Measurements from ENCODE around the gene AMBRA1. TPM values are rescaled to one million over a fixed set of nuclear protein-coding genes. Genes with fewer than 3 reads are reported as not detected.

Gene AMBRA1
- total RNA-seq, 1 donor from 2014 or later, result 13.5 TPM

DNA sequence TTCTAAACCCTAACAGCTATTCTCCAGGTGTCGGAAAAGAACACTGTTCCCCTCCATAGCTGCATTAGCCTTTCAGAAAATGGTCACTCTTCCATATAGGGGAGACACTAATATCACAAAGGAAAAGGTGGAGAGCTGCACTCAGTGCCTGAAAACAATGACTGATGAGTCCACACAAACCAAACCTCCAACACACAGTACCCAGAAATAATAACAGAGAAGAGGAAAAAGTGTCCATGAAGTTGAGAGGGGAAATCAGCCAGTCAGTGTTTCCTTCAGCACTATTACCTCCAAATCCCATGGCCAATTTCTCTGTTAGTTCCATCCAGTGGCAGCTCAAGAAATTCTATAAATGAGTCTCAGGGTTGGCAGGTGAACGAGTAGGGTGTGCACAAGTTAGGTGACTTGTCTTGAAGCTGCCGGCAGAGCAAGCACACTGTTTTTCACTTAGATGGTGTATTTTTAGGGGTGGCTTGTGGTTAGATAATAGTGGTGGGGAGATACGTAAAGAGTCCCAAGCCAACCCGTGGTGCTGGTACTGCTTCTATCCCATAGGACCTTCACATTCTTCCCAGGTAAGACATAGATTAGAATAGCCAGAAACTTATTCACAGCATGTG lies 117.8 kb downstream of the AMBRA1 start:
- no peak for DNase-seq (ENCODE audit: low read depth in 2 of 2)

DNA sequence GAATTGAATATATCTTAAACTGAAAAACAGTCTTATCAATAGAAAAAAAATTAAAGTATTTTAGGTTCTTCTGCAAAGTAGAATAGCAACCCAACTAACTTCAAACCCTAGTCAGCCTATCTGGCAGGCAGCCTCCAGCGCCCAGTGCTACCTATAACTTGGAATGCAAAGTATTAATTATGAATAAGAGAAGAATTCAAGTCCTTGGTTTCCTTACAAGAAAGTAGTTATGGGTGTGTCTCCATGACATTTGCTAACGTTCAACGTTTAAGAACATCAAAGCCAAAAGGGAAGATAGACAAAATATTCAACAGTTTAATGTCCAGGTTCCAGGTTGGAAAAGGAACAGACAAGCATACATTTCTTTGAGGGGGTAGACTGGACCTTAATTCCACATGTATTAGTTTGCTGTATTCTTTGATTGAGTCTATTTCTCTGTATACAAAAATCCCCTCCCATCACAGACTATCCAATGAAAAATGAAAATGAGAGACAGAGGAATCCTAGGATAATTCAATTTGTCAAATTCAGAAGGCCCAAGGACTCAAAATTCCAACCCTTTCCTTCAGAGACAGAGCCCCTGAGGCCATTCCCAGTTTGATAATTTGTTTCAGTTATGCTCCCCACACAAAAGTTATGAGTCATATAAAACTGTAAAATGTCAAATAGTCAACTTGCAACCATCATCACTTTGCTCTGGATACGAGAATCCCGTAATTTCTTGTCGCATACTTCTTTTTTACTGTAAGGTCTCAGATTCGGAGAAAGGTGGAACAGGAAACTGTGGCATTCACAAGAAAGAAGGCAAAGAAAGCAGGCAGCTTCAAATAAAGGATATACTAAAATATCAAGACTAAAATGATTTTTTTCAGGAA lies 118.5 kb downstream of the AMBRA1 start:
- no peak for DNase-seq (ENCODE audit: low read depth in 2 of 2)

DNA sequence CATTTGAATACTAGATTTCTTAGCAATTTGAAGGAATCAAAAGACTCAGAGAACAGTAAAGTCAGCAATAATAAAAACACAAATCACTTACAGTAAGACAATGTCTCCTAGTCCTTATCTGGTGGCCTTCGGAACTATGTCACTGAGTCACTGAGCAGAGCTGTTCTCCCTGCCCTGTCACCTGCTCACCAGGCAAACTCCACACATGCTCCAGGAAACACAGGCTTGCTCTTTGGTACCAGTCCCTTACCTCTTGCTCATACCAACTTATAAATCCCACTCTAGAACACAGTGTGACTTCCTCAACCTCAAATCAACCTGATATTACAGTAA lies 121.2 kb downstream of the AMBRA1 start:
- no peak for DNase-seq (ENCODE audit: low read depth in 2 of 2)

DNA sequence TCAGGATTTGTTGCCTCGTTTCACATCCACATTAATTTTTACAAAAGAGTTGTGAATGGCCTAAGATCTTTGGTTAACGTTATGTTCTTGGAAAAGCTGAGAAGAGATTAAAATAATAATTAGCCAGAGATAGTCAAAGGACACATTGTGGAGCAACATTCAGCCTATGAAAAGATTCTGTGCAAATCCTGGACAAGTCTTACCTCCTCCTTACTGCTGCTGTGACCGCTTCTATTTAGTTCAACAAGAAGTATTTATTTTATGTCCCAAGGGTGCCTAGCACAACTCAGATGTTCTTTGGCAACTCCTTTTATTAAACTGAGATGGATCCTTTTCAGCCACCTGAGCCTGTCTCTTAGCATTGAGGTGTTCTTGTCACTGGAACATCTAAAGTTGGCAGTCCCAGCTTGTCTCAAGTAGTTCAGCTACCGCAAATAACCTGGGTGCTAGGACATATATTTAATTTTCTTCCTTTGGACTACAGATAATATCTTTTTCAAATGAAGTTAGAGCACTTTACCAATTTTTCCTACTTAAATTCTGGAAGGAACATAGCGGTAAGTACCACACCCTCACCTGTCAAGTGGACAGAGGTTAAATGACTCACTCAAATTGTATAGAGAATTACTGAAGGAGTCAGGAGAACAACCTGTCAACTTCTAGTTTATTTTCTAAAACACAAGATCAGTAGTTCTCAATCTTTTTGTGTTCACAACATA lies 121.7 kb downstream of the AMBRA1 start:
- DNase-seq (ENCODE audit: low read depth in 2 of 2), result no peak

DNA sequence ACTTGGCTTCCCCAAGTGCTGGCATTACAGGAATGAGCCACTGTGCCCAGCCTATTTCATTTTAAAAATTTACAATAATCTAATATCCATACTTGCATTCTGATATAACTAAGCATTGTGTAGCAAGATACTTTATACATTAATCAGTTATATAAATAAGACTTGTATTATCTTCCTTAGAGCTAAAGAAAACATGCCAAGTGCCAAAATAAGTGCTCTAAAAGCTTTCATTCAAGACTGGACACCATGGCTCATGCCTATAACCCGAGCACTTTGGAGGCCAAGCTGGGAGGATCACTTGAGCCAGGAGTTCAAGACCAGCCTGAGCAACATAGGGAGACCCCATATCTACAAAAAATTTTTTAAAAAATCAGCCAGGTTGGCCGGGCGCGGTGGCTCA lies 123.9 kb downstream of the AMBRA1 start:
- no peak for DNase-seq (ENCODE audit: low read depth in 2 of 2)

DNA sequence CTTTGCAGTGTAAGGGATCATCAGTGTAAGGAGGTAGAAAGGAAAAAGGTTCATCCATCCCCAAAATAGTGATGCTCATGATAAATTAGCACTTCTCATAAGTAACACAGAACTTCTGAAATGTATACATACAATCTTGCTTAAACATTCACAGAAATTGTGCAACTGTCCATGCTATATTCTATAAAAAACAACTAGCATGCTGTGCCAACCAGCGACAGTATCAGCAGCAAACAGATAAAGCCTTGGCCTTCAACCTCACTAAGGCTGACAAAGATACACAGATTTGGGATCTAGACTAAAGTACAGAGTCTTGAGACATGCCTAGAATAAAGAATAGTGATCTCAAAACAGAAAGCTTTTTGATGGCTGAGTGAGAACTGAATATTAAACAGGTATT lies 128.1 kb downstream of the AMBRA1 start:
- no peak for DNase-seq (ENCODE audit: low read depth in 2 of 2)

DNA sequence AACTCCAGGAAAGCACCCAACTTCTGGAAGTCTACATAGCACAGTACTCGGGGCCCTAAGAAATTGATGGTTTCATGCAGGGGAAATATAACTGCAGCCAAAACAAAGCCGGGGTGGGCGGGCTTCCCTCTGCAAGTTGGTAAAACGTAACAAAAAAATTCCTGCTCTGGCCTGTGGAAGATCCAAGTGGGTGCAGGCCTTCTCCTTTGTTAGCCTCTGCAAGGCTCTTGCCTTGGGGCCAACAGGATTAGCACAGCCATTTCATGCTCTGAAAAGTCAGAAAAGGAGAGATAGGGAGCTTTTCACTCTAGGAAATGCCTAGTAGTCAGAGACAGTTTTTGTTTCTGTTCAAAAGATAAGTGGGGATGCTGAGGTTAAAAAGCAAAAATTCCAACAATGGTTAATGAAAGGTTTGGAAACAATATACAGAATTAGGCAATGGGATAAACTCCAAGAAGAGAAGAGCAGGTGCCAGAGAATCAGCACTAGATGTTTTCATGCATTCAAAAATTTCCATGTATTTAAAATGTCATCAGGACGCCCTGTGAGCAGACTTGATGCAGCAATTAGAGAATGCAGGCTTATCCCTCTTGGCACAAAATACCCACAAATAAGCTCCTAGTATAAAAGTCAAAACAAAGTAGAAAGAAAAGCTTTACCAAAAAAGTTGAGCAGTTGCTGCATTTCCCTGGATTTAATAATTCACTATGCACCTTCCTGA lies 130.0 kb downstream of the AMBRA1 start:
- no peak for DNase-seq (ENCODE audit: low read depth in 2 of 2)

DNA sequence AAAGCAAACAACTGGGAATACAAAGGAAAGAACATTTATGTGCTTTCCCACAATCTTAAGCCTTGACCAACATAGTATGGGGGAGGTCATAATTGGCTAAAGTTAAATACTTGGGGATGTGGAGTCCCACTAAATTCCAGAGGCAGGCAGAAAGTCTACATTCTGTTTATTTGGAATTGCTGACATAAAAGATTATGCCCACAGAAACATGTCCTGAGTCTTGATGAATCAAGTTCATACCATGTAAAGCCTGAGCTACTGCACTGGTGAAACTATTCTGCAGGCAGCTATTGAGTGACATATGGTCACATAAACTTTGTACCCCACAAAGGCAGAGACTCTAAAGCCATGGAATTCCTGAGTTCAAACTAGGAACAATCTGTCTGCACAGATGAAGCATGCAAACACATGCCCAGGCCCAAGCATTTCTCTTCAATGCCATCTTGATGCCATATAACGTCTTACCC lies 132.3 kb downstream of the AMBRA1 start:
- peak in 1 of 2 donors; percentile 40 for DNase-seq (ENCODE audit: low read depth in 2 of 2)

DNA sequence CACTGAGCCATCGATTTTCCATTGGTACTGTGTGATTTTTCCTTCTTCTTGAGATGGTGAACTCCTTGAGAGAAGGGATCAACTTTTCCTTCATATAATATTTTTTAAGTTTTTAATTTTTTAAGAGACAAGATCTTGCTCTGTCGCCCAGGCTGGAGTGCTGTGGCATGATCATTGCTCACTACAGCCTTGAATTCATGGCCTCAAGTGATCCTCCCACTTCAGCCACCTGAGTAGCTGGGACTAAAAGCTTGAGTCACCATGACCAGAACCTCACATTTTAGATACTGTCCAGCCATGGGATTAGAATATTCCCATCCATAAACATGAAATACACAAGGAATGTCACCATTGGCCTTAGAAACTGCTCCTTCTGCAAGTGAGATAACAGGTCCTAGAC lies 135.3 kb downstream of the AMBRA1 start:
- no peak for DNase-seq (ENCODE audit: low read depth in 2 of 2)

DNA sequence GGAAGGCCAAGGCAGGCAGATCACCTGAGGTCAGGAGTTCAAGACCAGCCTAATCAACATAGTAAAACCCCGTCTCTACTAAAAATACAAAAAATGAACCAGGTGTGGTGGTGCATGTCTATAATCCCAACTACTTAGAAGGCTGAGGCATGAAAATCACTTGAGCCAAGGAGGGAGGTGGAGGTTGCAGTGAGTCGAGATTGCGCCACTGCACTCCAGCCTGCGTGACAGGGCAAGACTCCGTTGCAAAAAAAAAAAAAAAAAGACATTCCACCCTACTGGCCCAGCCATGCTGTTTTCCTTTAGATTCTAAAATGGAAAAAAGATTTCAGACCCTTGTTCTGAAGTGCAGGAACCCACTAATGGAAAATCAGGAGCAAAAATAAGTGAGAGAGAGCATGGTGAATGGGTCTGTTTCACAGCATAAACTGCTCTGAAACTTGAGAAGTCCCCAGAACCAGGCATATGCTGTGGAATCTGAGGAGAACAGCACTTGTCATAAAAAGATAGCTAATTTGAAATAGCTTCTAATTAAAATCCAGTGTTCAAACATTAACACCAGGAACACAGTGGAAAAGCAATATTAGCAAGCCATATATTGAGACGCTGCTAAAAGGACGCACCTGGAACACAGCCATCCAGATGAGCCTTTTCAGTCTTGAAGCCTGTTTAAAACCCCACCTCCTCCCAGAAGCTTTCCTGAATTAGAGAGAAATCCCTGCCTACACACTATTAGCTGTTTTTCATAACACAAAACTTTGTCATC lies 136.0 kb downstream of the AMBRA1 start:
- DNase-seq (ENCODE audit: low read depth in 2 of 2), result no peak

DNA sequence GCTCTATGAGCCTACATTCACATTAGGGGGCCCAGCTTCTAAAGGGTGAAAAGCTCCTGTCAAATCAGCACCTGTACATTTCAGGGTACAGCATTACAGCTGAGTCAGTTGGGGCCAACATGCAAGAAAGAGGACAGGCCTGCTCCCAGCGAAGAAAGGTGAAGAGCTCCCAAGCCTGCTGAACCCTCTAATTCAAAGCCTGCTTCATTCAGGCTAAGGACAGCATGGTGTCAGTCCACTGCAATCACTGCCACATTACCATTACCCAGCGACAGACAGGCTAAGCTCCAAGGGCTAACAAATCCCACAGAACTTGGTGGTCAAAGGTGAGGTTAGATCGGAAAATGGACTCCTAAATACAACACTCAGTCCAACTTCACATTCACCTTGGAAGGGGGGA lies 136.8 kb downstream of the AMBRA1 start:
- DNase-seq (ENCODE audit: low read depth in 2 of 2), result no peak

DNA sequence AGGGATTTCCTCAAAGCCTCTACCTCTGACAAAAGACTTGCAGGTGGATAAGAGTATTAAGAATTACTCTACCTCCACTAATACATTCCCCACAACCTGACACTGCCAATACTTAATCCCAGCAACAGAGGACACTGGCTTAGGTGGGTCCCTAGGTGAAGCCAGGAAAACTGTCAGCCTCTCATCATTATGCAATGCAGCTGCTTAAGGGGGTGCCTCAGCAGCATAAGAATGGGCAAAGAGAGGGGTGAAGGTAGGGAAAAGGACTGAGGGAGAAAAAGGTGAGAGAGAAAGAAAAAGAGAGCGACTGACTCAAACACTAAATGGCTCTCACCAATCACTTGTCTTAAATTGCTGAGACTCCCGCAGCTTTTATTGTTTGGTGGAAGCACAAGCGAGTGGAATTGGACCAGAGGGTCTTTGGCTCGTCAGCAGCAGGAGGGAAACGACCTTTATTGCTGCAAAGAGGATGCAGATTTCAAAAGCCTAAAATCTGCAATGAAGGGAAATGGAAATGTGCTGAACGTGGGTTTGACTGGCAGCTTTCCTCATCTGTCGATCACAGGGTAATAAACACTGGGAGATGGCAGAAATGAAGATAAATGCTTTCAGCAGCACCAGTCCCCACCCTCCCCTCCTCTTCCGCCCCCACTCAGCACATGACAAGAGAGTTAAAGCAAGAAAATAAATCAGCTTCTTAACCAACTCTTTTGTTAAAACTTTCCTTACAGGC lies 137.4 kb downstream of the AMBRA1 start:
- no peak for DNase-seq (ENCODE audit: low read depth in 2 of 2)

DNA sequence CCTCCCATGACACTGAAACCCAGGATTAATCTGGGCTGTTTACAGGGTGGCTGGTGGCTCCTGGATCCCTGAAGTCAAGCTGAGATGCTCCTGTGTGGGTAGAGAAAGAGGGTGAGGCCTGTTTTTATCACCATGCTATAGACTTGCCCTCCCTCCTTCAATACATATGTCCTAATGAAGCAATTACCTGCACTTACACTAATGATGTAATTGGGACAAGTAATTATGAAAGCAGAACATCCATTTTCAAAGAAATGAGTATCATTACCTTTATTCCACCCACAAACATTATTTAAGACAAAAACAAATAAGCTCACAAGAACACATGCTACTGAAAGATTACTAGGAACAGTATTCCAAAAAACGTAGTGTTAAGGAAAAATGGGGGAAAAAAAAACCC lies 138.0 kb downstream of the AMBRA1 start:
- no peak for DNase-seq (ENCODE audit: low read depth in 2 of 2)

DNA sequence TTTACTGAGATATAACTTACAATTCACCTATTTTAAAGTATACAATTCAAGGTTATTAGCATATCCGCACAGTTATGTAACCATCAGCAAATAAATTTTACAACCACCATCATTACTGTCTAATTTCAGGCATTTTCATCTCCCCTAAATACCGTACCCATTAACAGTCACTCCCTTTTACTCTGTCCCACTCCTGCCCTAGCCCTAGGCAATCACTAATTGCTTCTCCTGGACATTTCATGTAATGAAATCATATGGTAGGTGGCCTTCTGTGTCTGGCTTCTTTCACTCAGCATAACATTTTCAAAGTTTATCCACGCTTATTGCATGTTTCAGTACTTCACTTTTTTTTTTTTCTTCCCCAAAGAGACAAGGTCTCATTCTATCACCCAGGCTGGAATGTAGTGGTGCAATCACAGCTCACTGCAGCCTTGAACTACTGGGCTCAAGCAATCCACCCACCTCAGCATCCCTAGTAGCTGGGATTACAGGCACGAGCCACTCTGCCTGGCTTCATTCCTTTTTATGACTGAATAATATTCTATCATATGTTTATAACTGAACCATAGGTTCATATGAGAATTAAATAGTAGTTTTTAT lies 140.8 kb downstream of the AMBRA1 start:
- no peak for DNase-seq (ENCODE audit: low read depth in 2 of 2)

DNA sequence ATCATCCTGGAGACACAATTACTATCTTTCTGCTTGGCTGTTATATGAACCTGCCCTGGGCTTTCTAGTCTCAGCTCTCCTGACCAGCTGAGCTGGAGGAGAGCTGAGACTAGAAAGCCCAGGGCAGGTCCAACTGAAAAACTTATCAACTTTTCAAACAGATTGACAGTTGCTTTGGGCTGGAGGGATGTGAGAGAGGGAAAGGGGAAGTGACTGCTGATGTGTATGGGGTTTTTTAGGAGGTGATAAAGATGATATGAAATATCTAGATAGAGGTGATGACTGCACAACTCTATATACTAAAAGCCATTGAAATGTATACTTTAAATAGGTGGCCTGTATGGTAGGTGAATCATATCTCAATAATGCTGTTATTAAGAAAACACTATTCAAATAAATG lies 142.1 kb downstream of the AMBRA1 start:
- DNase-seq (ENCODE audit: low read depth in 2 of 2), result no peak

DNA sequence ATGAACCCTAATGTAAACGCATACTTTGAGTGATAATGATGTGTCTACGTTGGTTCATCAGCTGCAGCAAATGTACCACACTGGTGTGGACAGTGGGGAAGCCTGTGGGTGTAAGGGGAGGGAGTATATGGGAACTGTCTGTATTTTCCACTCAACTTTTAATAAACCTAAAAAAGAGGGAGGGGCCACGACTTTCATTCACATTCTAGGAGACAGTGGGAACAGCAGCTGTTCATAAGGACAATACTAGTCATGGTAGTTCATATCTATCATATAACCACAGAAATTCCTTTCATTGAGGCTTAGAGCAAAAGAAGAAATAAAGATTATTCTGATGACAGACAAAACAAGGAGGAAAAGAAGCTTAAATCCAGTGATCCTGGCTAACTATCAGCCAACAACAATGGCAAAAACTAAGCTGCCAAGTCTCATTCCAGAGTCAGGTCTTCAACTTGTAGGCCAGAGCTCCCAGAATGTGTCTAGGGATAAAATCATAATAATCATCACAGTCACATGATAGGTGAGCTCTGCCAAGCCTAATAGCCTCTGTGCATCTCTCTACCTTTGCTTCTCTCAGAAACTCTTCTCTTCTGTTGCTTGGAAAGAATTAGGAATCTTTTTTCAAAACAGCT lies 142.9 kb downstream of the AMBRA1 start:
- DNase-seq (ENCODE audit: low read depth in 2 of 2), result peak in 1 of 2 donors; percentile 45

DNA sequence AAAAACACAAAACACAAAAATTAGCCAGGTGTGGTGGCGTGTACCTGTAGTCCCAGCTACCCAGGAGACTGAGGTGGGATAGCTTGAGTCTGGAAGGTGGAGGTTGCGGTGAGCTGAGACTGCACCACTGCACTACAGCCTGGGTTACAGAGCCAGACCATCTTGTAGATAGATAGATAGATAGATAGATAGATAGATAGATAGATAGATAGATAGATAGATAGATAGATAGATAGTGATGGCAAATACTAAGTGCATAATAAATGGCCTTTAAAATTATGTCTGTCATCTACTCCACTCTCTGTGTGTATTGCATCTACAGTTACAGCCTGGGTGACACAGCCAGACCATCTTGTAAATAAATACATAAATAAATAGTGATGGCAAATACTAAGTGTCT lies 146.3 kb downstream of the AMBRA1 start:
- DNase-seq (ENCODE audit: low read depth in 2 of 2), result no peak

DNA sequence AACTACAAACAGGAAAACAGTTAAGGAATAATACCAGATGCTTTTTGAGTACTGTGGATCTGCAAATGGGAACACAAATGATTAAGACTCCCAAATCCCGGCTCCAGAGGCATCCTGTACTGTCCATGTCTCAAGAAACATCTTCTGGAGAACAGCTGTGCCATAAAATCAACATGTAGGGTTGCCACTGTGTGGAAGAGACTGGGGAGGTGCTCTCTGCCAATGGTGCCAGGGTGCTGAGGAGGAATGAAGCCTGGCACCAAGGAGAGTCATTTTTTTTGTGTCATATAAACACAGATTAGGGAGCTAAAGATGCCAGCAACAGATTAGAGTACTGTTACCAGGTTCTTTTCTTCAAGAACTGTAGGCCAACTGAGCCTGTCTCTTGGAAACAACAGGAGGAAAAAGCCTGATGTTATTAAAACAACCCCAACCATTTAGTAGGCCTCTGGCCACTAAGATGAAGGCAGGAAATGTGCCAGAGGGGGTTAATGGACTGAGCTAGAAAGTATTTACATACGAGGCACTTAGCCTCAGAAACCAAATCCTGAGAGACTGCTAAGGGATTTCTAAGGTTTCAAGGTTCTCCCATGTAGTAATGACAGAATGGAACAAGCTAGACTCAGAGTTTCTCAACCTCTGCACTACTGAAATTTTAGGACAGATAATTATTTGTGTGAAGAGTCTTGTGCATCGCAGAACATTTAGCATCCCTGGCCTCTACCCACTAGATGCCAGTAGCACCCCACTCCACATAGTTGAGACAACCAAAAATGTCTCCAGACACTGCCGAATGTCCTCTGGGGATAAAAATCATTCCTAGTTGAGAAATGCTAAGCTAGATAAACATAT lies 147.7 kb downstream of the AMBRA1 start:
- DNase-seq (ENCODE audit: low read depth in 2 of 2), result no peak

Data from dermis microvascular lymphatic vessel endothelial cell (primary cell).